ENCODE results near the gene MORN4.
A peak's percentile ranks its signal among the peaks of the same experiment; 100 is the strongest.
"Not testable (repeated sequence)": the region's sequence is repeated elsewhere in the genome, so short reads cannot be mapped to it uniquely, and the experiment has no call there.

Gene MORN4

GRCh38 chr10:97640174-97640867, 7.0 kb upstream of the MORN4 start, which contains the start of gene PI4K2A:
Gene PI4K2A, plus strand, starts transcription at chr10:97640671. Its CDS starts 72 bp downstream, at chr10:97640743.
- peak within 1 kb of the TSS; percentile 61 for H3K27ac ChIP-seq
- H3K4me3 ChIP-seq (ENCODE audit: low read depth, low read length), result peak within 1 kb of the TSS; percentile 81

GRCh38 chr10:97639090-97639489, 5.8 kb upstream of the MORN4 start:
- H3K4me3 ChIP-seq (ENCODE audit: low read depth, low read length); H3K27me3 ChIP-seq (replicated peaks); in situ Hi-C loops (cut with HindIII; ENCODE audit: low pct_ligation_motif_present, low sequenced_read_pairs); DNase-seq; H3K36me3 ChIP-seq (replicated peaks); H3K27ac ChIP-seq: not testable (repeated sequence)

More at GRCh38 chr10:97640174-97640867, 7.0 kb upstream of the MORN4 start, which contains the start of gene PI4K2A:
- Histone ChIP-seq H3K36me3 (replicated peaks) (peaks cover 10% of the 10 kb centered on the region), H3K27me3 (replicated peaks) (no peaks in the 10 kb centered on the region)
- TF ChIP-seq CTCF (IDR thresholded peaks at IDR 0.05; ENCODE audit: low read depth, low read length, missing control alignments), result no peak
- peak; percentile 100 for DNase-seq
- in situ Hi-C loops (cut with HindIII; ENCODE audit: low pct_ligation_motif_present, low sequenced_read_pairs), result no loop called here

- no peak for DNase-seq
- no peak for TF ChIP-seq CTCF (IDR thresholded peaks at IDR 0.05; ENCODE audit: low read depth, low read length, missing control alignments)
- H3K36me3 ChIP-seq (replicated peaks), result no peaks in the 10 kb centered on the region
- H3K27me3 ChIP-seq (replicated peaks), result no peaks in the 10 kb centered on the region
- H3K4me3 ChIP-seq (ENCODE audit: low read depth, low read length), result no peak overlapping the region
- in situ Hi-C loops (cut with HindIII; ENCODE audit: low pct_ligation_motif_present, low sequenced_read_pairs), result no loop called here
- no peak overlapping the region for H3K27ac ChIP-seq
These were observed 2.3 kb upstream of the MORN4 start for GRCh38 chr10:97635577-97635976.

- peak overlapping the region; percentile 93 for H3K4me3 ChIP-seq (ENCODE audit: low read depth, low read length)
- TF ChIP-seq CTCF (IDR thresholded peaks at IDR 0.05; ENCODE audit: low read depth, low read length, missing control alignments), result peak; percentile 39
- no peak for DNase-seq
- no peaks in the 10 kb centered on the region for H3K36me3 ChIP-seq (replicated peaks)
- H3K27ac ChIP-seq, result no peak overlapping the region
- in situ Hi-C loops (cut with HindIII; ENCODE audit: low pct_ligation_motif_present, low sequenced_read_pairs), result no loop called here
- H3K27me3 ChIP-seq (replicated peaks), result no peaks in the 10 kb centered on the region
These were observed 621 bp upstream of the MORN4 start for GRCh38 chr10:97633921-97634320.

GRCh38 chr10:97631098-97631497, 2.2 kb downstream of the MORN4 start:
- in situ Hi-C loops (cut with HindIII; ENCODE audit: low pct_ligation_motif_present, low sequenced_read_pairs), result no loop called here
- TF ChIP-seq CTCF (IDR thresholded peaks at IDR 0.05; ENCODE audit: low read depth, low read length, missing control alignments), result no peak
- no peak for DNase-seq

GRCh38 chr10:97629289-97629688, 4.0 kb downstream of the MORN4 start:
- Histone ChIP-seq H3K4me3 (ENCODE audit: low read depth, low read length) (no peak overlapping the region), H3K27ac (no peak overlapping the region), H3K36me3 (replicated peaks) (no peaks in the 10 kb centered on the region), H3K27me3 (replicated peaks) (no peaks in the 10 kb centered on the region)
- in situ Hi-C loops (cut with HindIII; ENCODE audit: low pct_ligation_motif_present, low sequenced_read_pairs), result no loop called here
- no peak for DNase-seq
- no peak for TF ChIP-seq CTCF (IDR thresholded peaks at IDR 0.05; ENCODE audit: low read depth, low read length, missing control alignments)

More at GRCh38 chr10:97631098-97631497, 2.2 kb downstream of the MORN4 start:
- Histone ChIP-seq H3K27me3 (replicated peaks) (no peaks in the 10 kb centered on the region), H3K27ac (no peak overlapping the region), H3K4me3 (ENCODE audit: low read depth, low read length) (no peak overlapping the region), H3K36me3 (replicated peaks) (no peaks in the 10 kb centered on the region)
